T-helper 22 cell (primary cell): ENCODE measurements around the gene SYNJ2.

ENCODE experiments used
- DNase-seq: peaks from one replicate; pipeline ENCODE4 v3.0.0-alpha.2; 2020; ENCODE audit warnings: low read depth

SYNJ2 gene

DNA sequence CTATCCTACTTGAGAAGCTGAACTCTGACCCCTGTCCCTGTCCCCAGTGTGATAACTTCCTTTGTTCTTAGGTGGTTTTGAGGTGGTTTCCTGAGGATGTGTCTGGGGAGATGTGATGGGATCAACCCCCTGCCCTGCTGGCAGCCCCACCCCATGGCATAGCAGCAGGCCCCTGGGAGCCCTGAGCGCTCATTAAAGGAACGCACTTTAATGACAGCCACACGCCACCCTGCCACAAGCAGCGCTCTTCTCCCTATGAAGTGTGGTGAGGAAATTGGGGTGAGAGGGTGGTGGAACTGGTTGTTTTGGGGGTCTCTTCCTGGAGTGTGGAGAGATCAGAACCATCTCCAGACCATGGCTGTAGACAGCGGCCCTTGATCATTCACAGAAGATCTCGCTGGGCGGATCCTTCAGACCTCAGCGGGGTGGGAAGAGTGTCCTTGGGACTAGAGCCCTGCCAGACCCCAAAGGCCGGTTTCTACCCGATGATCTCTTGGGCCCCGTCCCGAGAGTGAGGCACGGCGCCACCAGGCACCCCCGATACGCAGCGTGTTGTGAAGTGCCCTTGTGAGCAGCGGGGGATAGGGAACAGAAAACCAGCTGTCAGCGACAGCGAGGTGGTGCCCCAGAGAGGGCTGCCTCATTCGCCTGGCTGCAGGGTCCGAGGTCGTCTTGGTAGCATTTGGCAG is 45.4 kb downstream of the SYNJ2 start:
- DNase-seq, result no peak

DNA sequence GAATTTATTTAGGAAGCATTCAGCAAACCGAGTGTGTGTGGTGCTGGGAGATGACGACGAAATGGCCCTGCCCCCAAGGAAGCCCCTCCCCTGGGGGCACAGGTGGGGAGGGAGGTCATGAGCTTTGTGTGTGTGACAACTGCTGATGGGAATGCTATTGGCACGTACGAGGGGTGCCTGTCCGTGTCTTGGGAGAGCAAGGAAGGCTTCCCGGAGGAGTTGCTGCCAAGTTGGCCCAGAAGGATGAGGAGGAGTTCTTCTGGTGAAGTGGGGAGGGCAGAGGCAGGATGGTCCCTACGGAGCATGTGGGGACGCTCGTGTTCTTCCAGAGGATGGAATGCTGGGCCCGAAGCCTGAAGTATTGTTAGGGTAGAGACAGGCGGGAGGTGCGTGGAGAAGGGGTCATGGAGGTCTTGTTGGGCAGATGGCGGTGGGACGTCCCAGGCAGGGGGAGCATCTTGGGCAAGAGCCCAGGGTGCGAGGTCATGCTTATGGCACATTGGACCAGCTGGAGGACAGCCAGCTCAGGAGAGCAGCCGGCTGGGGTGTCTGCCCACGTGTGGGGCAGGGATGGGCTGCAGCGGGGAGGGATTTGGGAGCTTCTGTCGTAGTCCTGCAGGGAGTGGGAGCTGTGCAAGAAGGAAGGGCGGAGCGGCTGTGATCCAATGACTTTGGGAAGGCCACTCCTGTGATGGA is 46.1 kb downstream of the SYNJ2 start:
- no peak for DNase-seq

DNA sequence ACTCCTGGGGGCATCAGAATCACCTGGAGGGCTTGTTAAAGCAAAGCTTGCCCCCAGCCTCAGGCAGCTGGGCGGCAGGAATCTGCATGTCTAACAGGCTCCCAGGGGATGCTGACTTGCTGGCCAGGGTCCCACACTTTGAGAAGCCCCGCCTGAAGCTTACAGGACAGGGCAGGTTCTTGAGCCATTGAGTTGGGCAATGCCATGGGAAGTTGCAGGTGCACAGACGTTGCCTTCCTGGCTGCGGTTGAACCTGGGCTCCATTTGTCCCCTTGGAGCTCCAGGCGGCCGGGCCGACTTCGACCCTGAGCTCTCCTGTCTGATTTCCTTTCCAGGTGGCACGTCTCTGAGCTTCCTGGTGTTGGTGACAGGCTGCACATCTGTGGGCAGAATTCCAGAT is 46.8 kb downstream of the SYNJ2 start:
- no peak for DNase-seq

DNA sequence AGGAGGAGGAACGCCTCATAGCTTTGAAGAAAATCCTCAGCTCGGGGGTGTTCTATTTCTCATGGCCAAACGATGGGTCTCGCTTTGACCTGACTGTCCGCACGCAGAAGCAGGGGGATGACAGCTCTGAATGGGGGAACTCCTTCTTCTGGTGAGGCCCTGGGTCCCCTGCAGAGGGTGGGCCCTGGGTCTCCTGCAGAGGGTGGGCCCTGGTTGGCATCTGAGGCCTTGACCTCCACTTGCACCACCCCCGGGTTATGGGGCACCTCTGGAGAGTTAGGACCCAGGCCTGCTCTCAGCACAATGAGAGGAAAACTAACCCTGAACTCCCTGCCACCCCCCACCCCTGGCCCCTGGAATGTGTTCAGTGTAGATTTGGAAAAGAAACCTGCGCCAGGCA is 47.2 kb downstream of the SYNJ2 start:
- DNase-seq, result no peak

GRCh38 chr6:158029668-158030230 is 48.1 kb downstream of the SYNJ2 start:
- DNase-seq, result no peak

- DNase-seq, result no peak
Measured at GRCh38 chr6:158030380-158031300, 49.0 kb downstream of the SYNJ2 start.

DNA sequence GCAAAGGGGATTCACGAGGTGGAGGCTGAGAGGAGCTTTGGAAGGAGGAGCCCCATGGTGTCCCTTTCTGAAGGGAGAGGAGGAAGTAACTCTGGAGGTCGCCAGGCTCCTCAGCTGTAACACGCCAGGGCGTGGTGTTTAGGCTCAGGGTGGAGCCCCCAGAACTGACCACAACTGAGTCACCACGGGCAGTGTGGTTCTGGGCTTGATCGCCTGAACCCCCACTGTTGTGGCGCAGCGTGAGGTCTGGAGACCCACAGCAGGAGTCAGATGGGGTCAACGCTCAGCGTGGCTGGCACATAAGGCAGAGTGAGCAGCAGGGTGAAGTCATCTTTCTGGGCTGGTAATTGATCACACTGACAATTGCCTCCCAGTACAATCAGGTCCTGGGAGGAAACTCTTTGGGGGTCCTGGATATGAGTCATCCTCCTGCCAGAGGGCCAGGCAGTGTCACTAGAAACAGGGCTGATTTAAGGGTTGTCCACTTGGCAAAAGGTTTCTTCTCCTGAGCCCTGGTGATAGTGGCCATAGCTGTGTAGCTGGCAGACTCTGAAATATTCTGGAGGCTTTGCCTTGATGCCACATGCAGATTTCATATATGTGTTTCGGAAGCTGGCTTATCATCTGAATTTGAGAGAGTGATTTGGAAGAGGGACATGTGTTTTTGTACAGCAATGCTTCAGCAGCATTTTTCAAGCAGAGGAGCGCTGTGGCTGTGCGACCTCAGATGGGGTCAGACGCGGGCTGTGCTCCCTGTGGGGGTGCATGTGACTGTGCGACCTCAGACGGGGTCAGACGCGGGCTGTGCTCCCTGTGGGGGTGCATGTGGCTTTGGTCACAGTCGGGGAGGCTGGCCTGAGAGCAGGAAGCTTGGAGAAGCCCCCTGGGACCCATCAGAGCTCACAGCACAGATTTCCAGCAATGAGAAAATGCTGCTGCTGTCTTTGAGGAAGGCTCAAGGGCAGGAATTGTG is 50.0 kb downstream of the SYNJ2 start:
- DNase-seq, result no peak

GRCh38 chr6:158032354-158032733 is 50.7 kb downstream of the SYNJ2 start:
- no peak for DNase-seq

DNA sequence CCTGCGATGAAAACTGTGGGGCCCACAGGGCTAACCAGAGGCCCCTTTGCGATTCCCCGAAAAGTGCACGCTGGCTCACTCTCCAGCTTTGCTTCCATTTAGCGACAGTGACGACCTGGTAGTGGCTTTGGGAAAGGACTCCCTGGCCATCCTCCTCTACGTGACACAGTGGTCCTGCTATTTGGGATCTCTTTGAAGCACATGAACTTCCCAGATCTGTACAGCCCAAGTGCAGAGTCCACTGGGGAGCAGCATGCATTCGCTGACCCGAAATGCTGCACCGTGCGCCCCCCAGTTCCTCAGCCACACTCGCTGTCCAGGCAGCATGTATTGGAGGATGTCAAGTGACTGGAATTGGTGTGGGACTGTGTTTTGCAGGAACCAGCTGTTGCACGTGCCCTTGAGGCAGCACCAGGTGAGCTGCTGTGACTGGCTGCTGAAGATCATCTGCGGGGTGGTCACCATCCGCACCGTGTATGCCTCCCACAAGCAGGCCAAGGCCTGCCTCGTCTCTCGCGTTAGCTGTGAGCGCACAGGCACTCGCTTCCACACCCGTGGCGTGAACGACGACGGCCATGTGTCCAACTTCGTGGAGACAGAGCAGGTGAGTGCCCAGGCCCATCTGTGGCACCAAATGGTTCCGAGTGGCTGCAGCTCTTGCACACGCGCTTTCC is 51.6 kb downstream of the SYNJ2 start:
- no peak for DNase-seq

- DNase-seq, result no peak
Measured at GRCh38 chr6:158033751-158034702, 52.4 kb downstream of the SYNJ2 start.

DNA sequence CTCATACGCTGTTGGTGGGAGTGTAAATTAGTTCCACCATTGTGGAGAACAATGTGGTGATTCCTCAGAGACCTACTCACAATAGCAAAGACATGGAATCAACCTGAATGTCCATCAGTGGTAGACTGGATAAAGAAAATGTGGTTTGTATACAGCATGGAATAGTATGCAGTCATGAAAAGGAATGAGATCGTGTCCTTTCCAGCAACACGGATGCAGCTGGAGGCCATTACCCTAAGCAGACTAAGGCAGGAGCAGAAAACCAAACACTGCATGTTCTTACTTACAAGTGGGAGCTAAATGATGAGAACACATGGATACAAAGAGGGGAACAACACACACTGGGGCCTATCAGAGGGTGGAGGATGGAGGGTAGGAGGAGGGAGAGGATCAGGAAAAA is 54.6 kb downstream of the SYNJ2 start:
- no peak for DNase-seq

DNA sequence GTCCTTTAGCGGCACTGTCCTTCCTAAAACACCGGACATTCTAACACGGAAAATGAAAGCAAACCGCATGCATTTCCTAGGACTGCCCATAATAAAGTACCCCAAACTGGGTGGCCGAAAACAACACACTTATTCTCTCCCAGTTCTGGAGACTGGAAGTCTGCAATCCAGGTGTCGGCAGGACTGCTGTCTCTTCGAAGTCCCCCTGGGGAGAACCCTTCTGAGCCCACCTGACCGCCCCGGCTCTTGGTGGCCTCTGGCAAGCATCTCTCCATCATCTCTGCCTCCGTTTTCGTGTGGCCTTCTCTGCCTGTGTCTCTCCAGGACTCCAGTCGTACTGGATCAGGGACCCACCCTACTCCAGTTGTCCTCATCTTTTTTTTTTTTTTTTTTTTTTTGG is 55.4 kb downstream of the SYNJ2 start:
- no peak for DNase-seq

- no peak for DNase-seq
Measured at GRCh38 chr6:158037771-158038170, 56.1 kb downstream of the SYNJ2 start.

DNA sequence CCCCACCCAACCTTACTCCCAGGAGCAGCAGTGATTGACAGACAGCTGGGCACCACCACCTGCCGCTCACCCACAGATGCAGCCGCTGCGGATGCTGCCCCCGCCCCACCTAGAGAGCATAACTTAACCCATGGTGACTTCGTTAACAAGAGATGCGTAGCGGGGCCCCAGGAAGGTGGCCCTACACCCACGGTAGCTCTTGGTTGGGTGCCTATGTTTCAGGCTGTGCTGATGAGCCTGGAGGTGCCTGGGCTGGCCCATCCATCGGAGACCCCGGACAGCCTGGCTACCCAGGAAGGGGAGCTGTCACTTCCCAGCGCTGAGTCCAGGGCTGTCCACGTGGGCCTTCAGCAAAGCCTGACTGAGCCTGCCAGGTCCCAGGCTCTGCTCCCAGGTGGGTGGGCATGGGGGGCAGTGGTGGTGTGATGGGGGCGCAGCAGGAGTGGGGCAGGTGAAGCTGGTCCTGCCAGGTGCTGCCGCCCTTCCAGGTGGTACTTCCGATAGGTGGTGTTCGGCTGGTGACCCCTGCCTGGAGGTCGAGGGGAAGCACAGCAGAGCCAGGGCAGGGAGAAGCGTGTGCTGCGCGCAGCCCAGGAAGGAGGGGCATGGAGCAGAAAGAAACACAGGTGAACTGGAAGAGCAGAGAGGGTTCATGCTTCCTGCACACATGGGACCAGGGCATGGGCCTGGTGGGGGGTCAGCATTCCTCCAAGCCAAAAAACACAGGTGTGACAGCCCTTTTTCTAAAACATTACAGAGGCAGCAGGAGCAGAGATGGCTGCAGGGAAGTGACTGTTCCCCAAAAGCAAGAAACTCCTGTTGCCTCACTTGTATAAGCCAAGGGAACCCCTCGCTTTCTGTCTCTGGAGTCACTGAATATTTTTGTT is 56.9 kb downstream of the SYNJ2 start:
- DNase-seq, result no peak

DNA sequence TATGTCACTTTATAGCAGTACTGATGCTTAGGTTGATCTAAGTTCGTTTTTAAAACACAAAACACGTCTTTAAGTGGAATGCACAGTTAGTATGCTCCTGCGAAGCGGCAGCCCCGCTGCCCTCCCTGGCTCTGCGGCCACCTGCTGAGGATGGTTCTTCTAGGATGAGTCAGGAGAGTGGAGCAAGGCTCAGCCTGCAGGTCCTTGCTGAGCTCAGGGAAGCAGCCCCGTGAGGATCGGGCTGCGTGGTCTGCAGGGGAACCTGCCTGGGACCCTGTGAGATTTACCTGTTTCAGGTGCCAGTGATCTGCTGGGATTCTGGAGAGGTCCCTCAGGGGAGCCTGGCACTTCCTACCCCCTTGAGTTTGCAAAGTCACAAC is 57.5 kb downstream of the SYNJ2 start:
- DNase-seq, result no peak

- no peak for DNase-seq
Measured at GRCh38 chr6:158039571-158040050, 57.9 kb downstream of the SYNJ2 start.

- no peak for DNase-seq
Measured at GRCh38 chr6:158040051-158040803, 58.6 kb downstream of the SYNJ2 start.
